Stomach (tissue), 9 donors: ENCODE measurements around the gene STXBP3. TPM values are rescaled to one million over a fixed set of nuclear protein-coding genes. Genes with fewer than 3 reads are reported as not detected.

ENCODE experiments used
- DNase-seq, 2 donors: peaks; one replicate each; pipeline versions ENCODE4 v3.0.0 to v3.0.0-alpha.2; 2013 to 2019
- H3K27ac ChIP-seq, 5 donors: fragments of 200-600 bp in 4 of 5; sonication (generic) in 4 of 5; one replicate each; pipeline ENCODE4 v1.5.1; 2013 to 2019; ENCODE audit warnings: mild to moderate bottlenecking in 1 of 5, moderate library complexity in 1 of 5
- H3K27me3 ChIP-seq, 3 donors: fragments of 200-600 bp; sonication (generic); one replicate each; pipeline ENCODE4 v1.5.1; 2017 to 2019; ENCODE audit warnings: mixed run types in 1 of 3
- H3K36me3 ChIP-seq, 4 donors: fragments of 200-600 bp; sonication (generic); 1 replicate in 3 of 4; 2 replicates in 1 of 4; pipeline ENCODE4 v1.5.1; 2016 to 2019
- H3K4me1 ChIP-seq, 4 donors: fragments of 200-600 bp; sonication (generic); one replicate each; pipeline ENCODE4 v1.5.1; 2016 to 2019
- H3K4me3 ChIP-seq, 4 donors: fragments of 200-600 bp; sonication (generic) in 3 of 4; one replicate each; pipeline ENCODE4 v1.5.1; 2016 to 2019; ENCODE audit warnings: mild to moderate bottlenecking in 1 of 4
- H3K9me3 ChIP-seq, 4 donors: fragments of 200-600 bp; sonication (generic); one replicate each; pipeline ENCODE4 v1.5.1; 2016 to 2019
- EP300 ChIP-seq: sonication (generic); formaldehyde crosslinking; IDR thresholded peaks from one replicate; pipeline ENCODE4 v1.6.1; 2017; ENCODE audit warnings: antibody characterized with exemption
- POLR2A ChIP-seq, 4 donors: fragments of 450-650 bp; IDR thresholded peaks; one replicate each; pipeline ENCODE4 v1.6.1; 2016; ENCODE audit warnings: antibody characterized with exemption in 4 of 4, control low read depth in 2 of 4, mild to moderate bottlenecking in 1 of 4, moderate library complexity in 1 of 4
- POLR2AphosphoS5 ChIP-seq, 3 donors: sonication (generic); formaldehyde crosslinking; IDR thresholded peaks; one replicate each; pipeline ENCODE4 v1.6.1; 2016; ENCODE audit warnings: antibody characterized with exemption in 3 of 3
- WGBS, 5 donors: extraction: QIAGEN DNeasy Blood & Tissue Kit in 3 of 5; methylation state at CpG; one replicate each; pipeline versions ENCODE4 v1.1.5 to v1.1.7; 2013 to 2018; 5-methylcytosine and 5-hydroxymethylcytosine counted together
- intact Hi-C: fragments of 100-400 bp; cut with DNase I; formaldehyde crosslinking; loops from one replicate; pipeline ENCODE4 v1.15.1; 2023; ENCODE audit warnings: low total_unique reads
- polyA plus RNA-seq, 3 donors: library from polyadenylated mRNA; stranded (reverse); fragments of 200-250 nt; gene quantifications; one replicate each; pipeline ENCODE4 v1.2.3, GENCODE V29; 2013
- total RNA-seq, 5 donors: library from RNA; depleted of rRNA; stranded (reverse); fragments of >200 nt; gene quantifications; one replicate each; pipeline versions ENCODE4 v1.1.0 to v1.2.3, GENCODE V29; 2014 to 2016
- TF ChIP-seq, protein P1 (sequence below), 7 experiments: fragments of 450-650 bp in 4 of 7; fragments of 200-600 bp in 3 of 7; sonication (generic) in 3 of 7; IDR thresholded peaks; one replicate each; pipeline ENCODE4 v1.5.1; 2016 to 2019; ENCODE audit warnings: antibody characterized with exemption in 7 of 7, control low read depth in 2 of 7, mild to moderate bottlenecking in 1 of 7
- donor health status: healthy with polysubstance abuse.
- donor health status: Bipolar disorder and iron deficiency.
- donor health status: healthy.

Gene STXBP3
- total and polyA plus RNA-seq, 8 donors, result 11.7 to 170 (median 30.8) TPM

GRCh38 chr1:108811611-108812010 lies 65.1 kb downstream of the STXBP3 start:
- no peaks in the 10 kb centered on the region for H3K9me3 ChIP-seq
- intact Hi-C loops, result no loop called here
- H3K4me3 ChIP-seq, result no peak overlapping the region
- no peak for DNase-seq
- no peak overlapping the region for H3K27ac ChIP-seq
- 86 to 93% (median 92%) methylated on average over 3 of the region's 3 CpGs for WGBS, 5 donors
- peaks cover 1 to 28% (median 13%) of the 10 kb centered on the region in 4 donors for H3K4me1 ChIP-seq
- H3K27me3 ChIP-seq, result no peaks in the 10 kb centered on the region
- TF ChIP-seq, protein P1, sequence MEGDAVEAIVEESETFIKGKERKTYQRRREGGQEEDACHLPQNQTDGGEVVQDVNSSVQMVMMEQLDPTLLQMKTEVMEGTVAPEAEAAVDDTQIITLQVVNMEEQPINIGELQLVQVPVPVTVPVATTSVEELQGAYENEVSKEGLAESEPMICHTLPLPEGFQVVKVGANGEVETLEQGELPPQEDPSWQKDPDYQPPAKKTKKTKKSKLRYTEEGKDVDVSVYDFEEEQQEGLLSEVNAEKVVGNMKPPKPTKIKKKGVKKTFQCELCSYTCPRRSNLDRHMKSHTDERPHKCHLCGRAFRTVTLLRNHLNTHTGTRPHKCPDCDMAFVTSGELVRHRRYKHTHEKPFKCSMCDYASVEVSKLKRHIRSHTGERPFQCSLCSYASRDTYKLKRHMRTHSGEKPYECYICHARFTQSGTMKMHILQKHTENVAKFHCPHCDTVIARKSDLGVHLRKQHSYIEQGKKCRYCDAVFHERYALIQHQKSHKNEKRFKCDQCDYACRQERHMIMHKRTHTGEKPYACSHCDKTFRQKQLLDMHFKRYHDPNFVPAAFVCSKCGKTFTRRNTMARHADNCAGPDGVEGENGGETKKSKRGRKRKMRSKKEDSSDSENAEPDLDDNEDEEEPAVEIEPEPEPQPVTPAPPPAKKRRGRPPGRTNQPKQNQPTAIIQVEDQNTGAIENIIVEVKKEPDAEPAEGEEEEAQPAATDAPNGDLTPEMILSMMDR (IDR thresholded peaks at IDR 0.05), result no peak
- TF ChIP-seq POLR2AphosphoS5 (IDR thresholded peaks at IDR 0.05) (no peak), EP300 (no peak)
- peaks cover 9 to 46% (median 41%) of the 10 kb centered on the region in 4 donors for H3K36me3 ChIP-seq

DNA sequence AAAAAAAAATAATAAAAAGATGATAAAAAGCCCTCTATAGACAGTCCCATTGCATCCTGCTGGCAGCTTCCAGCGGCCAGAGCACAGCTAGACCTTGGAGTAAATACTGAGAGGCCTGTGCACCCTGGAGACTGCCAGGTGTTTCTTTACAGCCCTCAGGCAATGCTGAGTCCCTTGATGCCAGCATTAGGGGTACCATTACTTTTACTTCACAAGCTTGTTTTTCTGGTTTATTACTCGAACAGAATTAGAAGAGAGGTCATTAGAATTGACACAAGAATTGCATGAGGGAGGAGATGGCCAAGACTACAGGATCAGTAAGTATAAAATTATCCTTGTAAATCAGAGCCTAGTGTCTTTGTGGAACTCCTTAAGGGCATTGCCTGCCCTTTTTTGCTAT lies 66.9 kb downstream of the STXBP3 start:
- 70 to 94% (median 76%) methylated on average over 2 of the region's 2 CpGs for WGBS, 5 donors
- Histone ChIP-seq H3K4me1 (peaks cover 7 to 35% (median 16%) of the 10 kb centered on the region in 4 donors), H3K36me3 (peaks cover 3 to 29% (median 25%) of the 10 kb centered on the region in 4 donors), H3K4me3 (no peak overlapping the region), H3K9me3 (no peaks in the 10 kb centered on the region), H3K27me3 (no peaks in the 10 kb centered on the region), H3K27ac (peak overlapping the region in 1 of 5 donors; percentile 87)
- no peak for DNase-seq
- TF ChIP-seq POLR2AphosphoS5 (IDR thresholded peaks at IDR 0.05), result no peak
- TF ChIP-seq EP300, result no peak
- TF ChIP-seq, protein P1 (IDR thresholded peaks at IDR 0.05), result no peak
- TF ChIP-seq POLR2A (IDR thresholded peaks at IDR 0.05), result no peak
- intact Hi-C loops, result no loop called here

GRCh38 chr1:108814343-108815125 lies 68.1 kb downstream of the STXBP3 start:
- H3K4me1 ChIP-seq, result peaks cover 7 to 35% (median 16%) of the 10 kb centered on the region in 4 donors
- no peaks in the 10 kb centered on the region for H3K27me3 ChIP-seq
- 55 to 73% (median 62%) methylated on average over 4 of the region's 4 CpGs for WGBS, 5 donors
- H3K27ac ChIP-seq, result peak overlapping the region in 4 of 5 donors; percentile 73 to 87 (median 84)
- no peak for TF ChIP-seq POLR2A (IDR thresholded peaks at IDR 0.05)
- TF ChIP-seq EP300, result no peak
- TF ChIP-seq, protein P1 (IDR thresholded peaks at IDR 0.05), result no peak
- peak; percentile 23 to 42 (median 33) for TF ChIP-seq POLR2AphosphoS5 (IDR thresholded peaks at IDR 0.05)
- H3K9me3 ChIP-seq, result no peaks in the 10 kb centered on the region
- peaks cover 0 to 19% (median 18%) of the 10 kb centered on the region in 4 donors for H3K36me3 ChIP-seq
- intact Hi-C loops, result no loop called here
- peak in 1 of 2 donors; percentile 74 for DNase-seq
- no peak overlapping the region for H3K4me3 ChIP-seq

DNA sequence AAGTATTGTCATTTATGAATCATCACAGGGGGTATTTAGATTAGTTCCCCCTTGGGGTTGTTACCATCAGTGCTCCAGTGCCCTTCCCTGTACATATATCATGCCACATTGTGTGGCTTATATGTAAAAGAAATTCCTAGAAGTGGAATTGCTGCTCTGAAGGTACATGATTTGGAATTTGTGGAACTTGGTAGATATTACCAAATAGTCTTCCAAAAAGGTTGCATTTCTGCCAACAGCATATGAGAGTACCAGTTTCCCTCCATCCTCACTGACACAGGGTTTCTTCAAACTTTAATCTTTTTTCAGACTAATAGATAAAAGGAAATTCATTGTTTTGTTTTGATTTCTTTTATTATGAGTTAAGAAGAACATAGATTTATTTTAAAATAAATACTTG lies 69.1 kb downstream of the STXBP3 start:
- H3K9me3 ChIP-seq, result no peaks in the 10 kb centered on the region
- DNase-seq, result no peak
- H3K4me1 ChIP-seq, result peaks cover 7 to 35% (median 16%) of the 10 kb centered on the region in 4 donors
- H3K27me3 ChIP-seq, result no peaks in the 10 kb centered on the region
- peaks cover 0 to 8% (median 8%) of the 10 kb centered on the region in 4 donors for H3K36me3 ChIP-seq
- H3K4me3 ChIP-seq, result no peak overlapping the region
- intact Hi-C loops, result no loop called here
- TF ChIP-seq, protein P1 (IDR thresholded peaks at IDR 0.05), result no peak
- TF ChIP-seq POLR2AphosphoS5 (IDR thresholded peaks at IDR 0.05) (no peak), EP300 (no peak), POLR2A (IDR thresholded peaks at IDR 0.05) (no peak)
- H3K27ac ChIP-seq, result peak overlapping the region in 4 of 5 donors; percentile 73 to 87 (median 84)
